Stimulated activated CD8-positive, alpha-beta memory T cell treated with anti-CD3 and anti-CD28 coated beads, Interleukin-15, amount 100 ng/mL, for 48 hours (primary cell): ENCODE measurements around the gene FBRS.
"Not testable (repeated sequence)": the region's sequence is repeated elsewhere in the genome, so short reads cannot be mapped to it uniquely, and the experiment has no call there.

Experiments
- DNase-seq, 2 donors: peaks; one replicate each; pipeline ENCODE4 v3.0.0-alpha.2; 2020; ENCODE audit warnings: low read depth in 2 of 2

The FBRS gene

GRCh38 chr16:30664616-30665109 is 6.4 kb downstream of the FBRS start:
- DNase-seq, result no peak

- DNase-seq, result no peak
These were observed 7.1 kb downstream of the FBRS start for GRCh38 chr16:30665155-30665829.

- no peak for DNase-seq
These were observed 7.6 kb downstream of the FBRS start for GRCh38 chr16:30665830-30666190.

- DNase-seq, result no peak
These were observed 8.4 kb downstream of the FBRS start for GRCh38 chr16:30666681-30667080.

GRCh38 chr16:30667361-30667905 is 9.2 kb downstream of the FBRS start:
- DNase-seq, result no peak

- DNase-seq, result no peak
These were observed 10.2 kb downstream of the FBRS start for GRCh38 chr16:30668393-30668792.

GRCh38 chr16:30669026-30669902 is 11.0 kb downstream of the FBRS start:
- DNase-seq, result no peak

GRCh38 chr16:30669903-30670824 is 11.9 kb downstream of the FBRS start:
- DNase-seq, result no peak

GRCh38 chr16:30675143-30675542 is 16.9 kb downstream of the FBRS start:
- DNase-seq, result no peak

- DNase-seq, result no peak
These were observed 19.8 kb downstream of the FBRS start for GRCh38 chr16:30677931-30678585.

- no peak for DNase-seq
These were observed 20.3 kb downstream of the FBRS start for GRCh38 chr16:30678586-30678970.

GRCh38 chr16:30680326-30680725 is 22.1 kb downstream of the FBRS start:
- DNase-seq, result no peak

- DNase-seq, result no peak
These were observed 30.5 kb downstream of the FBRS start for GRCh38 chr16:30688701-30689100.

- DNase-seq, result no peak
These were observed 33.7 kb downstream of the FBRS start for GRCh38 chr16:30691907-30692306.

GRCh38 chr16:30692396-30693064 is 34.3 kb downstream of the FBRS start:
- no peak for DNase-seq

- no peak for DNase-seq
These were observed 36.9 kb downstream of the FBRS start for GRCh38 chr16:30694926-30695693.

GRCh38 chr16:30696646-30697045 is 38.4 kb downstream of the FBRS start:
- DNase-seq, result not testable (repeated sequence)

- no peak for DNase-seq
These were observed 39.3 kb downstream of the FBRS start for GRCh38 chr16:30697264-30698138.
